Activated CD8-positive, alpha-beta memory T cell treated with anti-CD3 and anti-CD28 coated beads for 1 hour (primary cell): ENCODE data around the gene SNW1.
"Not testable (repeated sequence)": the region's sequence is repeated elsewhere in the genome, so short reads cannot be mapped to it uniquely, and the experiment has no call there.

Experiments used
- DNase-seq, 2 donors: peaks; one replicate each; pipeline ENCODE4 v3.0.0-alpha.2; 2020; ENCODE audit warnings: low read depth in 1 of 2; ENCODE audit errors: extremely low read depth in 1 of 2

The SNW1 gene

GRCh38 chr14:77760381-77761204 is at the start of gene SNW1:
Gene SNW1, minus strand, starts transcription at chr14:77761156. Its CDS starts 29 bp downstream, at chr14:77761127.
- peak; percentile 80 to 81 for DNase-seq

GRCh38 chr14:77809011-77809410 is 48.1 kb upstream of the SNW1 start:
- DNase-seq: no peak

- no peak for DNase-seq
These were observed 47.3 kb upstream of the SNW1 start for GRCh38 chr14:77808250-77808649.

- no peak for DNase-seq
These were observed 44.8 kb upstream of the SNW1 start for GRCh38 chr14:77805706-77806105.

GRCh38 chr14:77804592-77804991 is 43.6 kb upstream of the SNW1 start:
- no peak for DNase-seq

DNA sequence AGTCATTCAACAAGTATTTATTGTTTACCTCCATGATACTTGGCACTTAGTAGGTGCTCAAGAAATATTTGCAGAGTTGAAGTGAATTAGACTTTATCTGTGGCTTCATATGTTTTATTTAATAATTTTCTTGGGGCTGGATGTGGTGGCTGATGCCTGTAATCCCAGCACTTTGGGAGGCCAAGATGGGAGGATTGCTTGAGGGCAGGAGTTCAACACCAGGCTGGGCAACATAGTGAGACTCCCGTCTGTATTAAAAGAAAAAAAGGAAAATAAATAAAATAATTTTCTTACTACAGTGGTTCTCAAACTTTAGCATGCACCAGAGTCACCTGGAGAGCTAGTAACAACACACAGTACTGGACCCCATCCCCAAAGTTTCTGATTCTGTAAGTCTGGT is 39.9 kb upstream of the SNW1 start:
- DNase-seq: no peak

- DNase-seq: peak; percentile 49 to 79
These were observed 39.1 kb upstream of the SNW1 start, which contains the start of gene ADCK1 for GRCh38 chr14:77799863-77800730. Gene ADCK1, plus strand, starts transcription at chr14:77800109. Its CDS starts 18,870 bp downstream, at chr14:77818979.

DNA sequence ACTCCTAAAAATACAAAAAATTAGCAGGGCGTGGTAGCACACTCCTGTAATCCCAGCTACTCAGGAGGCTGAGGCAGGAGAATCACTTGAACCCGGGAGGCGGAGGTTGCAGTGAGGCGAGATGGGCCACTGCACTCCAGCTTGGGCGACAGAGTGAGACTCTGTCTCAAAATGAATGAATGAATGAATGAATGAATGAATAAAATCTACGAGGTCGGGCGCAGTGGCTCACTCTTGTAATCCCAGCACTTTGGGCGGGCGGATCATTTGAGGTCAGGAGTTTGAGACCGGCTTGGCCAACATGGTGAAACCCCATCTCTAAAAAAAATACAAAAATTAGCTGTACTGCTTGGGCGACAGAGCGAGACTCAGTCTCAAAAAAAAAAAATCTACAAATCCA is 38.5 kb upstream of the SNW1 start:
- not testable (repeated sequence) for DNase-seq

- no peak for DNase-seq
These were observed 33.4 kb upstream of the SNW1 start for GRCh38 chr14:77794357-77794756.

- DNase-seq: not testable (repeated sequence)
These were observed 32.3 kb upstream of the SNW1 start for GRCh38 chr14:77793255-77793654.

- no peak for DNase-seq
These were observed 30.3 kb upstream of the SNW1 start for GRCh38 chr14:77791225-77791600.

- DNase-seq: no peak
These were observed 29.7 kb upstream of the SNW1 start for GRCh38 chr14:77790566-77791224.

GRCh38 chr14:77786148-77786547 is 25.2 kb upstream of the SNW1 start:
- DNase-seq: no peak

DNA sequence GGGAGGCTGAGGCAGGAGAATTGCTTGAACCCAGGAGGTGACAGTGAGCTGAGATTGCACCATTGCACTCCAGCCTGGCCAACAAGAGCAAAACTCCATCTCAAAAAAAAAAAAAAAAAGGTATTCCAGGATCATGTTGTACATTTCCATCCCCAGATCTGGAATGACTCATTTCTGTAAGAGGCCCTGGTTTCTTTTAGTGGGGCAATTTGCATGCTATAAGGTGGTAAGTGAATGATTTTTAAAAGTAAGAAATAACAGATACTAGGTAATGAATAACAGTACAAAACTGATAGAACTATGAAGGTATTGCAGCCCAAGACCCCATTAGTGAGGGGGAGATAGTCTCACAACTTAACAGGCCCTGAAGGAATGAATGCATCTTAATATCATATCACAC is 21.2 kb upstream of the SNW1 start:
- no peak for DNase-seq

DNA sequence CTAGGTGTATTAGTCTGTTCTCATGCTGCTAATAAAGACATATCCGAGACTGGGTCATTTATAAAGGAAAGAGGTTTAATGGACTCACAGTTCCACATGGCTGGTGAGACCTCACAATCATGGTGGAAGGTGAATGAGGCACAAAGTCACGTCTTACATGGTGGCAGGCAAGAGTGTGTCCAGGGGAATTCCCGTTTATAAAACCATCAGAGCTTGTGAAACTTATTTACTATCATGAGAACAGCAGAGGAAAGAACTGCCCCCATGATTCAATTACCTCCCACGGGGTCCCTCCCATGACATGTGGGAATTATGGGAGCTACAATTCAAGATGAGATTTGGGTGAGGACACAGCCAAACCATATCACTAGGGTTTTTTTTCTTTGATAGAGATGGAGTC is 13.0 kb upstream of the SNW1 start:
- DNase-seq: not testable (repeated sequence)

GRCh38 chr14:77768442-77769069 is 7.6 kb upstream of the SNW1 start:
- DNase-seq: not testable (repeated sequence)

GRCh38 chr14:77763978-77764377 is 3.0 kb upstream of the SNW1 start:
- no peak for DNase-seq

- DNase-seq: no peak
These were observed 2.4 kb upstream of the SNW1 start for GRCh38 chr14:77763316-77763715.

- no peak for DNase-seq
These were observed 412 bp upstream of the SNW1 start for GRCh38 chr14:77761205-77761931.
